GM12878 (cell line): Measurements from ENCODE around the gene BICC1. TPM values are rescaled to one million over a fixed set of nuclear protein-coding genes. Genes with fewer than 3 reads are reported as not detected.
"Not testable (repeated sequence)": the region's sequence is repeated elsewhere in the genome, so short reads cannot be mapped to it uniquely, and the experiment has no call there.

Experiments used
- ATAC-seq: fragments of 200-7000 bp; cut with Tn5 transposase; 3 replicates; pipeline ENCODE4 v1.9.1; 2020; ENCODE audit warnings: mild to moderate bottlenecking, moderate library complexity
- BruUV-seq: library from RNA; stranded (reverse); fragments of 400-500 nt; replicated peaks from 2 replicates; lab custom pipeline; 2021; lab: Mats Ljungman, UMichigan
- CTCF ChIA-PET: fragments of 300-600 bp; sonication (Branson Sonifier 250); formaldehyde crosslinking; extraction: SDS; loops from one replicate; lab custom pipeline; 2021; ENCODE audit warnings: inconsistent platforms; lab: Yijun Ruan, JAX
- POLR2A ChIA-PET: fragments of 350-600 bp; formaldehyde crosslinking; extraction: SDS; loops from one replicate; lab custom pipeline; 2021; ENCODE audit warnings: inconsistent platforms; lab: Charles Lee
- RAD21 ChIA-PET: fragments of 300-600 bp; sonication (Branson Sonifier 250); formaldehyde crosslinking; loops from one replicate; lab custom pipeline; 2023; ENCODE audit warnings: antibody characterized with exemption; ENCODE audit not compliant: unreplicated experiment; lab: Charles Lee
- SMC1A ChIA-PET: fragments of 300-600 bp; sonication (Branson Sonifier 250); formaldehyde crosslinking; loops from one replicate; lab custom pipeline; 2023; ENCODE audit not compliant: unreplicated experiment, uncharacterized antibody; lab: Charles Lee
- DNase-seq: peaks from one replicate; pipeline ENCODE4 v3.0.0-alpha.2; 2011; ENCODE audit warnings: low read depth, low spot score
- FAIRE-seq: peaks from 3 replicates; lab custom pipeline; 2011; peaks lifted over from hg19 to GRCh38; lab: Jason Lieb, UNC
- H2AFZ ChIP-seq: 2 replicates; pipeline ENCODE4 v1.6.0; 2011; ENCODE audit warnings: low read depth, low read length, control low read depth; ENCODE audit not compliant: control insufficient read depth
- H3K27ac ChIP-seq: 2 replicates; pipeline ENCODE4 v1.5.1; 2011; ENCODE audit warnings: control low read depth; ENCODE audit not compliant: control insufficient read depth, insufficient read depth
- H3K27me3 ChIP-seq, 2 experiments: replicated peaks in 1 of 2; 2 replicates each; pipeline versions ENCODE4 v1.6.0 to v1.6.1; 2011; ENCODE audit warnings: low read length in 1 of 2; ENCODE audit not compliant: control insufficient read depth in 2 of 2, insufficient read depth in 2 of 2
- H3K36me3 ChIP-seq, 2 experiments: 2 replicates each; pipeline ENCODE4 v1.5.1; 2011; ENCODE audit warnings: low read length in 1 of 2; ENCODE audit not compliant: control insufficient read depth in 2 of 2, insufficient read depth in 2 of 2
- H3K4me1 ChIP-seq: 2 replicates; pipeline ENCODE4 v1.6.1; 2011; ENCODE audit warnings: mild to moderate bottlenecking, low read length, moderate library complexity, mixed read lengths; ENCODE audit not compliant: control insufficient read depth, insufficient read depth
- H3K4me2 ChIP-seq: 2 replicates; pipeline ENCODE4 v1.6.0; 2011; ENCODE audit warnings: control low read depth; ENCODE audit not compliant: control insufficient read depth, insufficient read depth
- H3K4me3 ChIP-seq: fragments of 200-600 bp; sonication (generic); 2 replicates; pipeline ENCODE4 v1.5.1; 2016
- H3K79me2 ChIP-seq: 2 replicates; pipeline ENCODE4 v1.6.0; 2011; ENCODE audit warnings: low read length; ENCODE audit not compliant: control insufficient read depth, insufficient read depth
- H3K9ac ChIP-seq: 2 replicates; pipeline ENCODE4 v1.8.0; 2011; ENCODE audit warnings: low read length, control low read depth, mixed read lengths; ENCODE audit not compliant: control insufficient read depth, insufficient read depth
- H3K9me3 ChIP-seq: replicated peaks from 3 replicates; pipeline ENCODE4 v1.5.1; 2011; ENCODE audit warnings: mild to moderate bottlenecking, low read length; ENCODE audit not compliant: control insufficient read depth, insufficient read depth
- H4K20me1 ChIP-seq: 2 replicates; pipeline ENCODE4 v1.6.0; 2011; ENCODE audit not compliant: control insufficient read depth, insufficient read depth
- ATF2 ChIP-seq: IDR thresholded peaks from 2 replicates; pipeline ENCODE4 v1.6.1; 2012; ENCODE audit warnings: low read length, inconsistent platforms
- CHD1 ChIP-seq: IDR thresholded peaks from 2 replicates; pipeline ENCODE4 v1.6.1; 2012; ENCODE audit warnings: low read depth, low read length, improper control_type of control experiment
- IKZF1 ChIP-seq: fragments of 450-650 bp; conservative IDR thresholded peaks from 2 replicates; pipeline ENCODE4 v1.6.1; 2017; ENCODE audit warnings: antibody characterized with exemption, mild to moderate bottlenecking
- KDM1A ChIP-seq: fragments of 200-600 bp; sonication (generic); IDR thresholded peaks from 2 replicates; pipeline ENCODE4 v1.6.1; 2016; ENCODE audit warnings: borderline replicate concordance
- KLF5 ChIP-seq: fragments of 450-650 bp; IDR thresholded peaks from 2 replicates; pipeline ENCODE4 v1.6.1; 2014; ENCODE audit warnings: mild to moderate bottlenecking; ENCODE audit not compliant: partially characterized antibody
- NFXL1 ChIP-seq: fragments of 450-650 bp; IDR thresholded peaks from 2 replicates; pipeline ENCODE4 v1.6.1; 2017; ENCODE audit warnings: antibody characterized with exemption, mild to moderate bottlenecking, borderline replicate concordance
- RELB ChIP-seq: fragments of 450-650 bp; IDR thresholded peaks from 2 replicates; pipeline ENCODE4 v1.6.1; 2017; ENCODE audit warnings: low read depth, mild to moderate bottlenecking, moderate library complexity
- TCF3 ChIP-seq: IDR thresholded peaks from 2 replicates; pipeline ENCODE4 v1.6.1; 2012; ENCODE audit warnings: low read depth, mild to moderate bottlenecking, low read length, borderline replicate concordance; ENCODE audit not compliant: insufficient read depth
- ZBTB40 ChIP-seq: fragments of 450-650 bp; IDR thresholded peaks from 2 replicates; pipeline ENCODE4 v1.6.1; 2016; ENCODE audit warnings: mild to moderate bottlenecking, moderate library complexity, borderline replicate concordance
- in situ Hi-C: fragments of 300-500 bp; cut with MboI; formaldehyde crosslinking; loops from 9 replicates; pipeline ENCODE4 v1.14.3; 2018; ENCODE audit warnings: mixed read lengths
- intact Hi-C: fragments of 100-400 bp; cut with micrococcal nuclease; formaldehyde crosslinking; loops from one replicate; pipeline ENCODE4 v1.14.2; 2022; ENCODE audit not compliant: unreplicated experiment
- polyA plus RNA-seq, 11 experiments: library from polyadenylated mRNA; depleted of rRNA in 4 of 11; unstranded in 6 of 11; stranded (reverse) in 5 of 11; fragments of >200 nt; fragmentation: Nextera tagmentation in 4 of 11; fragmentation: Illumina TruSeq in 1 of 11; extraction: Ambion mirVana in 4 of 11; extraction: Trizol in 1 of 11; gene quantifications; 1 replicate in 1 of 11; 2 replicates in 10 of 11; pipeline versions ENCODE4 v1.2.1 to v1.2.3, GENCODE V29; 2011 to 2016; ENCODE audit warnings: inconsistent platforms in 2 of 11, missing spikeins in 2 of 11, low read depth in 1 of 11
- total RNA-seq, 4 experiments: library from RNA; depleted of rRNA in 3 of 4; stranded (reverse); fragments of >200 nt in 3 of 4; fragmentation: Illumina TruSeq in 1 of 4; extraction: Trizol in 1 of 4; gene quantifications; 2 replicates each; pipeline versions ENCODE4 v1.2.1 to v1.2.3, GENCODE V29; 2013 to 2021

BICC1 gene
- total and polyA plus RNA-seq, 10 of the 15 experiments (the other 5 are each of a cell fraction or from before 2014, with no cell fraction given): 0.01 to 0.10 (median 0.04) TPM; not detected in 5

- TF ChIP-seq ATF2: no peak
- TF ChIP-seq IKZF1: no peak
- no peak for TF ChIP-seq RELB
- TF ChIP-seq ZBTB40: no peak
- TF ChIP-seq CHD1: no peak
- no peak for TF ChIP-seq KLF5
- no peak for TF ChIP-seq KDM1A
- TF ChIP-seq TCF3: no peak
- no peak for TF ChIP-seq NFXL1
Measured at GRCh38 chr10:58593008-58593407, 80.3 kb downstream of the BICC1 start (continued).

- DNase-seq, BruUV-seq, H3K9ac ChIP-seq, intact Hi-C loops, SMC1A ChIA-PET, ATAC-seq, H3K4me1 ChIP-seq, H3K79me2 ChIP-seq, POLR2A ChIA-PET, FAIRE-seq, RAD21 ChIA-PET, CTCF ChIA-PET, in situ Hi-C loops, H3K9me3 ChIP-seq, H2AFZ ChIP-seq, H4K20me1 ChIP-seq, H3K27me3 ChIP-seq, H3K36me3 ChIP-seq, H3K4me2 ChIP-seq, H3K27ac ChIP-seq, H3K4me3 ChIP-seq: not testable (repeated sequence)
Measured at GRCh38 chr10:58597211-58597610, 84.5 kb downstream of the BICC1 start.
